ENCODE measurements around the gene RMND5B. TPM values are rescaled to one million over a fixed set of nuclear protein-coding genes. Genes with fewer than 3 reads are reported as not detected.
A peak's percentile ranks its signal among the peaks of the same experiment; 100 is the strongest.

The RMND5B gene
- total and polyA plus RNA-seq, 10 of the 15 experiments (the other 5 are each of a cell fraction or from before 2014, with no cell fraction given): 1.6 to 50.7 (median 30.9) TPM

GRCh38 chr5:178114325-178115135 lies 16.3 kb upstream of the RMND5B start (continued):
- TF ChIP-seq IRF5 (IDR thresholded peaks at IDR 0.05; ENCODE audit: borderline replicate concordance) (no peak), SREBF2 (IDR thresholded peaks at IDR 0.05; ENCODE audit: low read length) (no peak), SMAD1 (IDR thresholded peaks at IDR 0.05; ENCODE audit: low read depth, partially characterized antibody) (no peak), NBN (IDR thresholded peaks at IDR 0.05) (peak; percentile 63), NR2C2 (IDR thresholded peaks at IDR 0.05; ENCODE audit: borderline replicate concordance, control insufficient read depth, insufficient read length, low read depth) (no peak), SP1 (IDR thresholded peaks at IDR 0.05; ENCODE audit: low read depth, low read length) (no peak), CHD4 (IDR thresholded peaks at IDR 0.05) (no peak), POLR2A (IDR thresholded peaks at IDR 0.05; ENCODE audit: low read depth, low read length) (no peak), CREB1 (IDR thresholded peaks at IDR 0.05; ENCODE audit: low read depth) (no peak), EED (IDR thresholded peaks at IDR 0.05; ENCODE audit: low read depth) (no peak), STAT3 (IDR thresholded peaks at IDR 0.05; ENCODE audit: low read depth, low read length) (no peak), RCOR1 (conservative IDR thresholded peaks at IDR 0.05; ENCODE audit: low read depth, low read length) (no peak), E4F1 (IDR thresholded peaks at IDR 0.05; ENCODE audit: borderline replicate concordance, partially characterized antibody) (no peak), CHD2 (IDR thresholded peaks at IDR 0.05; ENCODE audit: borderline replicate concordance, low read depth, low read length) (no peak; the same call in 1 of the 2 replicates), JUND (IDR thresholded peaks at IDR 0.05; ENCODE audit: low read depth, low read length) (no peak), WRNIP1 (IDR thresholded peaks at IDR 0.05; ENCODE audit: borderline replicate concordance, low read depth, low read length) (no peak), BACH1 (IDR thresholded peaks at IDR 0.05; ENCODE audit: borderline replicate concordance) (no peak), ZBED1 (IDR thresholded peaks at IDR 0.05; ENCODE audit: borderline replicate concordance) (no peak), SUPT20H (IDR thresholded peaks at IDR 0.05; ENCODE audit: borderline replicate concordance, control insufficient read depth, low read depth, low read length) (no peak)
- TF ChIP-seq, protein P1, sequence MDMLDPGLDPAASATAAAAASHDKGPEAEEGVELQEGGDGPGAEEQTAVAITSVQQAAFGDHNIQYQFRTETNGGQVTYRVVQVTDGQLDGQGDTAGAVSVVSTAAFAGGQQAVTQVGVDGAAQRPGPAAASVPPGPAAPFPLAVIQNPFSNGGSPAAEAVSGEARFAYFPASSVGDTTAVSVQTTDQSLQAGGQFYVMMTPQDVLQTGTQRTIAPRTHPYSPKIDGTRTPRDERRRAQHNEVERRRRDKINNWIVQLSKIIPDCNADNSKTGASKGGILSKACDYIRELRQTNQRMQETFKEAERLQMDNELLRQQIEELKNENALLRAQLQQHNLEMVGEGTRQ (IDR thresholded peaks at IDR 0.05; ENCODE audit: borderline replicate concordance, low read depth, low read length): no peak
- TF ChIP-seq, protein P2, sequence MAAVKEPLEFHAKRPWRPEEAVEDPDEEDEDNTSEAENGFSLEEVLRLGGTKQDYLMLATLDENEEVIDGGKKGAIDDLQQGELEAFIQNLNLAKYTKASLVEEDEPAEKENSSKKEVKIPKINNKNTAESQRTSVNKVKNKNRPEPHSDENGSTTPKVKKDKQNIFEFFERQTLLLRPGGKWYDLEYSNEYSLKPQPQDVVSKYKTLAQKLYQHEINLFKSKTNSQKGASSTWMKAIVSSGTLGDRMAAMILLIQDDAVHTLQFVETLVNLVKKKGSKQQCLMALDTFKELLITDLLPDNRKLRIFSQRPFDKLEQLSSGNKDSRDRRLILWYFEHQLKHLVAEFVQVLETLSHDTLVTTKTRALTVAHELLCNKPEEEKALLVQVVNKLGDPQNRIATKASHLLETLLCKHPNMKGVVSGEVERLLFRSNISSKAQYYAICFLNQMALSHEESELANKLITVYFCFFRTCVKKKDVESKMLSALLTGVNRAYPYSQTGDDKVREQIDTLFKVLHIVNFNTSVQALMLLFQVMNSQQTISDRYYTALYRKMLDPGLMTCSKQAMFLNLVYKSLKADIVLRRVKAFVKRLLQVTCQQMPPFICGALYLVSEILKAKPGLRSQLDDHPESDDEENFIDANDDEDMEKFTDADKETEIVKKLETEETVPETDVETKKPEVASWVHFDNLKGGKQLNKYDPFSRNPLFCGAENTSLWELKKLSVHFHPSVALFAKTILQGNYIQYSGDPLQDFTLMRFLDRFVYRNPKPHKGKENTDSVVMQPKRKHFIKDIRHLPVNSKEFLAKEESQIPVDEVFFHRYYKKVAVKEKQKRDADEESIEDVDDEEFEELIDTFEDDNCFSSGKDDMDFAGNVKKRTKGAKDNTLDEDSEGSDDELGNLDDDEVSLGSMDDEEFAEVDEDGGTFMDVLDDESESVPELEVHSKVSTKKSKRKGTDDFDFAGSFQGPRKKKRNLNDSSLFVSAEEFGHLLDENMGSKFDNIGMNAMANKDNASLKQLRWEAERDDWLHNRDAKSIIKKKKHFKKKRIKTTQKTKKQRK (IDR thresholded peaks at IDR 0.05; ENCODE audit: low read depth, low read length): no peak
- TF ChIP-seq, protein P3, sequence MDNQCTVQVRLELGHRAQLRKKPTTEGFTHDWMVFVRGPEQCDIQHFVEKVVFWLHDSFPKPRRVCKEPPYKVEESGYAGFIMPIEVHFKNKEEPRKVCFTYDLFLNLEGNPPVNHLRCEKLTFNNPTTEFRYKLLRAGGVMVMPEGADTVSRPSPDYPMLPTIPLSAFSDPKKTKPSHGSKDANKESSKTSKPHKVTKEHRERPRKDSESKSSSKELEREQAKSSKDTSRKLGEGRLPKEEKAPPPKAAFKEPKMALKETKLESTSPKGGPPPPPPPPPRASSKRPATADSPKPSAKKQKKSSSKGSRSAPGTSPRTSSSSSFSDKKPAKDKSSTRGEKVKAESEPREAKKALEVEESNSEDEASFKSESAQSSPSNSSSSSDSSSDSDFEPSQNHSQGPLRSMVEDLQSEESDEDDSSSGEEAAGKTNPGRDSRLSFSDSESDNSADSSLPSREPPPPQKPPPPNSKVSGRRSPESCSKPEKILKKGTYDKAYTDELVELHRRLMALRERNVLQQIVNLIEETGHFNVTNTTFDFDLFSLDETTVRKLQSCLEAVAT (IDR thresholded peaks at IDR 0.05): peak; percentile 64; the same call in 1 of the 2 replicates

Measured in GM12878 (cell line).